Endothelial cell of umbilical vein (primary cell): Measurements from ENCODE around the gene HSF2. TPM values are rescaled to one million over a fixed set of nuclear protein-coding genes. Genes with fewer than 3 reads are reported as not detected.

Source experiments
- BruUV-seq: library from RNA; stranded (reverse); fragments of 400-500 nt; replicated peaks from 2 replicates; lab custom pipeline; 2021; lab: Mats Ljungman, UMichigan
- CTCF ChIA-PET: fragments of 300-600, 350-600 bp; sonication (Branson Sonifier 250); formaldehyde crosslinking; loops from one replicate; lab custom pipeline; 2021; ENCODE audit warnings: antibody characterized with exemption, inconsistent platforms; lab: Charles Lee
- POLR2A ChIA-PET: fragments of 300-600, 350-600 bp; sonication (Branson Sonifier 250); formaldehyde crosslinking; loops from one replicate; lab custom pipeline; 2021; ENCODE audit warnings: antibody characterized with exemption, inconsistent platforms; lab: Charles Lee
- DNase-seq: peaks from one replicate; pipeline ENCODE4 v3.0.0-alpha.2; 2011; ENCODE audit warnings: low read depth, low spot score
- FAIRE-seq: peaks from 2 replicates; lab custom pipeline; 2011; peaks lifted over from hg19 to GRCh38; lab: Jason Lieb, UNC
- H2AFZ ChIP-seq: 2 replicates; pipeline ENCODE4 v1.6.0; 2012; ENCODE audit warnings: low read depth, low read length, control low read depth, inconsistent platforms
- H3K27ac ChIP-seq: 2 replicates; pipeline ENCODE4 v1.5.1; 2011; ENCODE audit warnings: low read depth, mild to moderate bottlenecking, control low read depth, low read length, moderate library complexity; ENCODE audit not compliant: insufficient read depth
- H3K27me3 ChIP-seq, 2 experiments: 2 replicates each; pipeline versions ENCODE4 v1.6.0 to v1.6.1; 2011; ENCODE audit warnings: low read length in 2 of 2, mixed read lengths in 1 of 2; ENCODE audit not compliant: control insufficient read depth in 2 of 2, insufficient read depth in 2 of 2
- H3K36me3 ChIP-seq, 2 experiments: 2 replicates in 1 of 2; 3 replicates in 1 of 2; pipeline ENCODE4 v1.5.1; 2011; ENCODE audit warnings: low read length in 2 of 2, mild to moderate bottlenecking in 1 of 2, moderate library complexity in 1 of 2; ENCODE audit not compliant: control insufficient read depth in 2 of 2, insufficient read depth in 2 of 2; ENCODE audit errors: extremely low read depth in 1 of 2
- H3K4me1 ChIP-seq: 3 replicates; pipeline ENCODE4 v1.5.1; 2011; ENCODE audit warnings: mild to moderate bottlenecking, low read length; ENCODE audit not compliant: control insufficient read depth, insufficient read depth; ENCODE audit errors: extremely low read depth
- H3K4me2 ChIP-seq: 2 replicates; pipeline ENCODE4 v1.6.1; 2011; ENCODE audit warnings: low read length, control low read depth, mixed read lengths; ENCODE audit not compliant: insufficient read depth
- H3K4me3 ChIP-seq, 3 experiments: fragments of 200-600 bp in 1 of 3; sonication (generic), shearing (Covaris generic) in 1 of 3; replicated peaks in 1 of 3; 2 replicates each; pipeline ENCODE4 v1.5.1; 2011 to 2016; ENCODE audit warnings: control low read depth in 3 of 3, low read length in 3 of 3, mild to moderate bottlenecking in 2 of 3, inconsistent platforms in 1 of 3, low read depth in 1 of 3, moderate library complexity in 1 of 3; ENCODE audit not compliant: insufficient read depth in 1 of 3
- H3K79me2 ChIP-seq: 2 replicates; pipeline ENCODE4 v1.6.0; 2012; ENCODE audit warnings: low read length, inconsistent platforms; ENCODE audit not compliant: control insufficient read depth, insufficient read depth
- H3K9ac ChIP-seq: replicated peaks from 2 replicates; pipeline ENCODE3; 2011; ENCODE audit warnings: low read length, control low read depth; ENCODE audit not compliant: insufficient read depth; ENCODE audit errors: extremely low read depth
- H3K9me1 ChIP-seq: replicated peaks from 3 replicates; pipeline ENCODE4 v1.6.0; 2011; ENCODE audit warnings: mild to moderate bottlenecking, low read length; ENCODE audit not compliant: control insufficient read depth, insufficient read depth; ENCODE audit errors: extremely low read depth
- H3K9me3 ChIP-seq: replicated peaks from 2 replicates; pipeline ENCODE4 v1.5.1; 2012; ENCODE audit warnings: low read length, inconsistent platforms; ENCODE audit not compliant: control insufficient read depth, insufficient read depth
- H4K20me1 ChIP-seq: replicated peaks from 2 replicates; pipeline ENCODE3; 2011; ENCODE audit warnings: mild to moderate bottlenecking, low read length; ENCODE audit not compliant: control insufficient read depth, insufficient read depth; ENCODE audit errors: extremely low read depth
- EZH2 ChIP-seq: IDR thresholded peaks from 2 replicates; pipeline ENCODE4 v1.6.1; 2012; ENCODE audit warnings: borderline replicate concordance, low read depth, mild to moderate bottlenecking, moderate library complexity, low read length, inconsistent platforms; ENCODE audit not compliant: severe bottlenecking
- FOS ChIP-seq: IDR thresholded peaks from 2 replicates; pipeline ENCODE4 v1.6.1; 2011; ENCODE audit warnings: mild to moderate bottlenecking, low read length, moderate library complexity, borderline replicate concordance; ENCODE audit not compliant: insufficient read depth
- GATA2 ChIP-seq: IDR thresholded peaks from 2 replicates; pipeline ENCODE4 v1.7.0; 2011; ENCODE audit warnings: low read depth, mild to moderate bottlenecking, moderate library complexity, mixed read lengths, low read length; ENCODE audit not compliant: insufficient read length, insufficient read depth
- JUN ChIP-seq: IDR thresholded peaks from 2 replicates; pipeline ENCODE4 v1.6.1; 2011; ENCODE audit warnings: borderline replicate concordance, low read depth; ENCODE audit not compliant: insufficient read length, insufficient read depth
- MYC ChIP-seq: IDR thresholded peaks from one replicate; pipeline ENCODE4 v1.6.1; 2011; ENCODE audit warnings: mild to moderate bottlenecking, low read depth, low read length
- dilution Hi-C: fragments of 300-500 bp; cut with MboI; formaldehyde crosslinking; loops from one replicate; pipeline ENCODE4 v1.15.0; 2019; ENCODE audit warnings: low sequenced_read_pairs; ENCODE audit not compliant: extremely low pct_ligation_motif_present
- intact Hi-C: fragments of 100-400 bp; cut with micrococcal nuclease; formaldehyde crosslinking; loops from one replicate; pipeline ENCODE4 v1.10.0; 2022
- polyA plus RNA-seq, 4 experiments: library from polyadenylated mRNA; depleted of rRNA in 3 of 4; stranded (reverse) in 3 of 4; unstranded in 1 of 4; fragments of >200 nt; gene quantifications; 2 replicates each; pipeline versions ENCODE4 v1.2.1 to v1.2.3, GENCODE V29; 2011 to 2012; ENCODE audit warnings: missing spikeins in 1 of 4
- total RNA-seq: library from RNA; stranded (reverse); gene quantifications from 2 replicates; pipeline ENCODE4 v1.2.3, GENCODE V29; 2021
- TF ChIP-seq, protein P1 (sequence below): IDR thresholded peaks from 2 replicates; pipeline ENCODE4 v1.6.1; 2011; ENCODE audit not compliant: insufficient read depth, insufficient read length
- TF ChIP-seq, protein P2 (sequence below), 2 donors: IDR thresholded peaks; 1 replicate in 1 of 2; 2 replicates in 1 of 2; pipeline ENCODE4 v1.5.1; 2011; ENCODE audit warnings: low read length in 2 of 2, mild to moderate bottlenecking in 2 of 2, moderate library complexity in 2 of 2, control low read depth in 1 of 2, inconsistent platforms in 1 of 2, low read depth in 1 of 2; ENCODE audit not compliant: insufficient read depth in 1 of 2; ENCODE audit errors: extremely low read depth in 1 of 2

Gene HSF2
- total and polyA plus RNA-seq, 2 donors (not counting 3 experiments of a cell fraction or from before 2014, with no cell fraction given), result 8.0 to 13.3 TPM

DNA sequence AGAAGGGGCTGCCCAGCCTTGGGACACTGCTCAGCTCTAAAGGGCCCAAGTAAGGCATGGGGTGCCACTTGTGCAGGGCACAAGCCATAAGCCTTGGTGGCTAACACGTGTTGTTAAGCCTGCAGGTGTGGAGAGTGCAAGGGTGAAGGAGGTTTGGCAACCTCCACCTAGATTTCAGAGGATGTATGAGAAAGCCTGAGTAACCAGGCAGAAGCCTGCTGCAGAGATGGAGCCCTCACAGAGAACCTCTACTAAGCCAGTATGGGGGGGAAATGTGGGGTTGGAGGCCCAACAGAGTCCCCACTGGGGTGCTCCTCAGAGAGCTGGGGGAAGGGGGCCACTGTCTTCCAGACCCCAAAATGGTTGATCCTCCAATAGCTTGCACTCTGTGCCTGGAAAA, 39.5 kb downstream of the HSF2 start:
- no TSS peak for BruUV-seq
- ChIA-PET CTCF (no interaction called here), POLR2A (no interaction called here)
- Histone ChIP-seq H3K27me3 (no peaks in the 10 kb centered on the region), H4K20me1 (no peaks in the 10 kb centered on the region), H2AFZ (no peak overlapping the region), H3K9me3 (no peaks in the 10 kb centered on the region), H3K9ac (no peak overlapping the region), H3K36me3 (peaks cover 5 to 17% of the 10 kb centered on the region in 2 experiments), H3K4me3 (no peak overlapping the region), H3K4me2 (no peak overlapping the region), H3K79me2 (no peaks in the 10 kb centered on the region), H3K9me1 (no peaks in the 10 kb centered on the region), H3K27ac (no peak overlapping the region), H3K4me1 (no peaks in the 10 kb centered on the region)
- TF ChIP-seq MYC, result no peak
- TF ChIP-seq, protein P1, sequence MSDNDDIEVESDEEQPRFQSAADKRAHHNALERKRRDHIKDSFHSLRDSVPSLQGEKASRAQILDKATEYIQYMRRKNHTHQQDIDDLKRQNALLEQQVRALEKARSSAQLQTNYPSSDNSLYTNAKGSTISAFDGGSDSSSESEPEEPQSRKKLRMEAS, result no peak
- no peak for TF ChIP-seq FOS
- TF ChIP-seq GATA2, result no peak
- TF ChIP-seq JUN, result no peak
- TF ChIP-seq, protein P2, sequence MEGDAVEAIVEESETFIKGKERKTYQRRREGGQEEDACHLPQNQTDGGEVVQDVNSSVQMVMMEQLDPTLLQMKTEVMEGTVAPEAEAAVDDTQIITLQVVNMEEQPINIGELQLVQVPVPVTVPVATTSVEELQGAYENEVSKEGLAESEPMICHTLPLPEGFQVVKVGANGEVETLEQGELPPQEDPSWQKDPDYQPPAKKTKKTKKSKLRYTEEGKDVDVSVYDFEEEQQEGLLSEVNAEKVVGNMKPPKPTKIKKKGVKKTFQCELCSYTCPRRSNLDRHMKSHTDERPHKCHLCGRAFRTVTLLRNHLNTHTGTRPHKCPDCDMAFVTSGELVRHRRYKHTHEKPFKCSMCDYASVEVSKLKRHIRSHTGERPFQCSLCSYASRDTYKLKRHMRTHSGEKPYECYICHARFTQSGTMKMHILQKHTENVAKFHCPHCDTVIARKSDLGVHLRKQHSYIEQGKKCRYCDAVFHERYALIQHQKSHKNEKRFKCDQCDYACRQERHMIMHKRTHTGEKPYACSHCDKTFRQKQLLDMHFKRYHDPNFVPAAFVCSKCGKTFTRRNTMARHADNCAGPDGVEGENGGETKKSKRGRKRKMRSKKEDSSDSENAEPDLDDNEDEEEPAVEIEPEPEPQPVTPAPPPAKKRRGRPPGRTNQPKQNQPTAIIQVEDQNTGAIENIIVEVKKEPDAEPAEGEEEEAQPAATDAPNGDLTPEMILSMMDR (IDR thresholded peaks at IDR 0.05; ENCODE audit: extremely low read depth in 1 of 2, insufficient read depth in 1 of 2, low read depth in 1 of 2, low read length in 2 of 2), result no peak
- no peak for TF ChIP-seq EZH2
- dilution Hi-C loops, result no loop called here
- no peak for DNase-seq
- intact Hi-C loops, result no loop called here
- no peak for FAIRE-seq
